ENCODE results near the gene CDC25B.
"Not testable (repeated sequence)": the region's sequence is repeated elsewhere in the genome, so short reads cannot be mapped to it uniquely, and the experiment has no call there.

Gene CDC25B

DNA sequence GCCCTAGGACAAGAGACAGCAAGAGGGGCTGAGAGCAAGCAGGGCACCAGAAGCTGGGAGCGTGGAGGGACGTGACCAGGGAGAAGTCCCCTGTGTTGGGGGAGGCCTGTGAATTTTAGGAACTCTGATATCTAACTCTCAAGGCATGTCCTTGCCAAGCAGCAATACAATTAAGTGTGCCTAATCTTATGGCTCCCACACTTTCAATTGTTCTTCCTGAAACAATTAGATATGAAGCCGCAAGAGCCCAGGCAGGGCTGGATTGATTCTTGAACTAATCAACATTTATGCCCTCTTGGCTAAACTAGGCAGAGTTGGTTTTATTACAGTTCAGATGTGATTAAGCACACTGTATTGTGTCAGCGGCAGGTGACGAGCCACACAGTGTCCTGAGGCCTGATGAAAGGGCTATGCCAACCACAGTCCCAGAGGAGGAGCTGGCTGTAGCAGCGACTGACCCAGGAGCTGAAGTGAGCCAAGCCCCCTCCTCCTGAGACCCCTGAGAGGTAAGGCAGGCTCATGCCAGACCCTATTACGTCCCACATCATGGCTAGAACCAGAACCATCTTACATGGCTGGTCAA lies 46.3 kb downstream of the CDC25B start:
- peak; percentile 96 for DNase-seq

DNA sequence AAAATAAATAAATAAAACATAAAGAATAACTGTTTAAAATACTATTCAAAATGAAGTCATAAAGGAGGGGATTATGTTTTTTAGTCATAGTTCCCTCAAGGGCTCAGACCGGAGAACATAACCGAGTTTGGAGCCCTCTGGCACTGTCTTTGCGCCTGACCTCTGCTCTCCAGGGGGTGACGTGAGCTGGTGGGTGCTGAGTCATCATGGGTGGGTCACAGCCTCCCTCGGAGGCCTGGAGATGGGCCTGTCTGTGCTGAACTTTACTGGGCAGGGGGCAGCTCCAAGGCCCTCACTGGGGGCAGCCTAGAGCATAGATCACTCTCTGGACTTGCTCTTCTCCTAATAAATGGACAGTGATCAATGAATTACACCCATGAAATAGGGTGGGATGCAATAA lies 47.4 kb downstream of the CDC25B start:
- DNase-seq = peak; percentile 75

DNA sequence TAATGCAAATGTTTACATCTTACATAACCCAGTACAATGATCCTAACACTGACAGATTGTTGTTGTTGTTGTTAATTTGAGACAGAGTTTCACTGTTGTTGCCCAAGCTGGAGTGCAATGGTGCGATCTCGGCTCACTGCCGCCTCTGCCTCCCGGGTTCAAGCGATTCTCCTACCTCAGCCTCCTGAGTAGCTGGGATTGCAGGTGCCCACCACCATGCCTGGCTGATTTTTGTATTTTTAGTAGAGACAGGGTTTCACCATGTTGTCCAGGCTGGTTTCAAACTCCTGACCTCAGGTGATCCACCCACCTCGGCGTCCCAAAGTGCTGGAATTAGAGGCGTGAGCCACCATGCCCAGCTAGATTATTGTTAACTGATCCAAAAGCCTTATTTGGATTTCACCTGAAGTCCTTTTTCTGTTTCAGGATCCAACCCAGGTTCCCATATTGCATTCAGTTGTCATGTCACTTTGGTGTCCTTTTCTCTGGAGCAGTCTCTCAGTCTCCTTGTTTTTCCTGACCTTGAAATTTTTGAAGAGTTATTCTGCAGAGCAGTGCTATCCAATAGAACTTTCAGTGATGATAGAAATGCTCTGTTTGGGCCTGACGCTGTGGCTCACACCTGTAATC lies 48.0 kb downstream of the CDC25B start:
- DNase-seq = not testable (repeated sequence)

DNA sequence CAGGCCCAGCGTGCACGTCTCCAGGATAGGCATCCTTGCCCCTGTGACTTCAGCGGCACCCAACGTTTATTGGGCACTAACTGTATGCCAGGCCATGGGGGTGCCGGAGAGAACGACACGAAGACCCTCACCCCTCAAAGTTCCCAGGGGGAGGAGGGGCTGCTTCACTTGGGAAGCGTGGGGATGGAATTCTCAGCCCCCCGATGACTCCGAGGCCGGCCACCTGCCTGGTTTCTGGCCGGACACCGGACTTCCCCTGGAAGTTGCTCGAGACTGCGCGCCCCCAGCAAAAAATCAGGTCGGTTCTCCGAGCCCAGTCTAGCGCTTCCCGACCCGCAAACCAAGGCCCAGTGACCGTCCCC lies 50.2 kb downstream of the CDC25B start:
- DNase-seq = no peak

DNA sequence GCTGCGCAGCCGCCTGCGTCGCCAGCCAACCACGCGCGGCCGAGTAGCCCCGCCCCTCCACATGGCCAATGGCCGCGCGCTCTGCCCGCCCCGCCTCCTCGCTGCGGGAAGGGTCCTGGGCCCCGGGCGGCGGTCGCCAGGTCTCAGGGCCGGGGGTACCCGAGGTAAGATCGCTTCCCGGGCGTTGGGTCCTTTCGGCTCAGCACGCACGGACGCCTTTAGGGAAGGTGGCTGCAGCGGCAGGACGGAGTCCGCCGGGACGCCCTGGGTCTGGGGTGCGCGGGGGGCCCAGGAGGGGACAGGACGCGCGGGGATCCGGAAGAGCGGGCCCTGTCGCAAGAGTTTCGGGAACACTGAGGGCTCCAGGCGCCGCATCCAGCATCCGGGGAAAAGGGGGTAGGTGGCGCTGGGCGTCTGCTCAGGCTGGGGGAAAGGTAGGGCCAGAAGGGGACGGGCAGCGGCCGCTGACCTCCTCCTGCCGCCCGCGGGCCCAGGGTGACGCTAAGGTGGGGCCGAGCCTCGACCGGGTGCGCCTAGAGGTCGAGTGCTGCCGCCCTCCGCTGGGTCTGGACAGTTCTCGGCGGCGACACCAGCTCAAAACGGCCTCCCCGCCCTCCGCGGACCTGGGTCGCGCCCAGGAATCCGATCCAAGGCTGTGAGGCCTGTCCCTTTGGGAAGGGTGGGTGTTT lies 50.8 kb downstream of the CDC25B start, which contains the start of gene MAVS:
TSS of gene MAVS (plus strand) at position 95 of the 689 bp plus-strand sequence. CDS start 7,791 bp downstream, outside the sequence.
- DNase-seq = peak; percentile 93

DNA sequence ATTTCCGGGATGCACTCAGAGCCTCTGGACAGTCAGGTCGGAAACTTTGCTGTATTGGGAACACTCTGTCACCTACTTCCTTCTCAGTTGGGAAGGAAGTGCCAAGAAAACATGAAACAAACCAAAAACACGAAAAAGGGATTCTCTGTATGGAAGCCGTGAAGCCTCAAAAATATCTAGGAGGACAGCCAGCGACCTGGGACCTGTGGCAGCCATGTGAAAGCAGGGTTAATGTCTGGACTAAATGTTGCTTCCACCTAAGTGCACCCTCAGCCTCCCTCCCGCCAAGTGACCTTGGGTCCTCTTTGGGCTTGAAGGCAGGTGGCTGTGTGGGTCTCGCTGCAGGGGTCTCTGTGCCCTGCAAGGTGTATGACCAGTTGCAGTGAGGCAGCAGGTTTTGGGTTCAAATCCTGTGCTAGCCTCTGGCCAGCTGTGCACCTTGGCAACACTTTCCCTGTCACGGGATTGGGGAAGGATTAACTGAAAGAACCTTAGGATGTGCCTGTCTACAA lies 51.4 kb downstream of the CDC25B start:
- DNase-seq = peak; percentile 29

DNA sequence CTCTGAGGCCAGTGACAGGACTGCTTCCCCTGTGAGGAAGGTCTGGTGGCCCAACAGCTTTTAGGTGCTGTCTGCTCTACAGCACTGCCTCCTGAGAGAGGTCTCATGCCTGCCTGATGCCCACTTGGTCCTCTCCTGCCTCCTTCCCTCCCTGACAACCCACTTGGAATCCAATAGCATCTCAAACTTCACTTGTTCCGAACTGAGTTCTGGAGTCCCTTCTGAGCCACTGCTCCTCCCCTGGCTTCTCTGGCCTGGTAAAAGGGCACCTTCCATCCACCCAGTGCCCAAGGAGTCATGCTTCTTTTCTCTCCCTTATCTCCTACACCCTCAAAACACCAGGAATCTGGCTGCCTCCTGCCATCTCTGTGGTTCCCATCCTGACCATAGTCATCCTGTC lies 52.5 kb downstream of the CDC25B start:
- DNase-seq = no peak

DNA sequence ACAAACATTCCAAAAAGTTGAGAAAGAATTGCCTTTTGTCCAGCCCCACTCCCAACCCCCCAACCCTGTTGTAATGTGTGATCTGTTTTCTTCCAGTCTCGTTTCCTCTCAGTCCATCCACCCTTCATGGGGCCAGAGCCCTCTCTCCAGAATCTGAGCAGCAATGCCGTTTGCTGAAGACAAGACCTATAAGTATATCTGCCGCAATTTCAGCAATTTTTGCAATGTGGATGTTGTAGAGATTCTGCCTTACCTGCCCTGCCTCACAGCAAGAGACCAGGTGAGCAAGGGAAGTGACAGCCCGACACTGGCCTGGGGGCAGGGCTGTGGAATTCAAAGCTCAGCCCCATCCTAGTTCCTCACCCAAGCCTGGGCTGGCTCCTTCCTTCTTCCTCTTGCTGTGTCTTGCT lies 58.4 kb downstream of the CDC25B start:
- DNase-seq = no peak
